ENCODE results near the gene RAB29. TPM values are rescaled to one million over a fixed set of nuclear protein-coding genes. Genes with fewer than 3 reads are reported as not detected.
"Not testable (repeated sequence)": the region's sequence is repeated elsewhere in the genome, so short reads cannot be mapped to it uniquely, and the experiment has no call there.

The RAB29 gene
- total RNA-seq, 4 donors from 2014 or later: 9.7 to 15.4 (median 12.1) TPM

- no peaks in the 10 kb centered on the region for H3K4me1 ChIP-seq
- no peaks in the 10 kb centered on the region for H3K27me3 ChIP-seq
- 86% methylated on average over 4 of the region's 4 CpGs for WGBS
- peaks cover 58% of the 10 kb centered on the region for H3K36me3 ChIP-seq
- H3K9me3 ChIP-seq: no peaks in the 10 kb centered on the region
- H3K27ac ChIP-seq: no peak overlapping the region
- H3K4me3 ChIP-seq: no peak overlapping the region
- DNase-seq (ENCODE audit: low spot score in 2 of 2): no peak
- TF ChIP-seq CTCF (IDR thresholded peaks at IDR 0.05) (no peak), POLR2A (IDR thresholded peaks at IDR 0.05) (no peak), EP300 (IDR thresholded peaks at IDR 0.05) (no peak), POLR2AphosphoS5 (IDR thresholded peaks at IDR 0.05) (no peak)
These were observed 48.6 kb downstream of the RAB29 start for GRCh38 chr1:205726619-205727125.

GRCh38 chr1:205725514-205725913 is 49.8 kb downstream of the RAB29 start:
- H3K4me3 ChIP-seq: no peak overlapping the region
- H3K27me3 ChIP-seq: no peaks in the 10 kb centered on the region
- no peaks in the 10 kb centered on the region for H3K4me1 ChIP-seq
- TF ChIP-seq CTCF (IDR thresholded peaks at IDR 0.05) (no peak), POLR2A (IDR thresholded peaks at IDR 0.05) (no peak), EP300 (IDR thresholded peaks at IDR 0.05) (no peak), POLR2AphosphoS5 (IDR thresholded peaks at IDR 0.05) (no peak)
- WGBS: 95% methylated on average over 1 of the region's 1 CpG
- peaks cover 66% of the 10 kb centered on the region for H3K36me3 ChIP-seq
- H3K27ac ChIP-seq: no peak overlapping the region
- no peaks in the 10 kb centered on the region for H3K9me3 ChIP-seq
- no peak for DNase-seq (ENCODE audit: low spot score in 2 of 2)

DNA sequence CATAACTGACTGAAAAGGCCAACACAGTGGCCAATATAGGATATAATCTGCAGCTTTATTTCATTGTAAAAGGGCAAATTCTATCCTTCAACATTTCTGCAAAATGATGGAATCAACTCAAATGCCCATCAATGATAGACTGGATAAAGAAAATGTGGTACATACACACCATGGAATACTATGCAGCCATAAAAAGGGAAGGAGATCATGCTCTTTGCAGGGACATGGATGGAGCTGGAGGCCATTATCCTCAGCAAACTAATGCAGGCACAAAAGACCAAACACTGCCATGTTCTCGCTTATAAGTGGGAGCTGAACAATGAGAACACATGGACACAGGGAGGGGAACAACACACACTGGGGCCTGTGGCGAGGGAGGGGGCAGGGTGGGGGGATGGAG is 54.5 kb downstream of the RAB29 start:
- not testable (repeated sequence) for DNase-seq (ENCODE audit: low spot score in 2 of 2)

GRCh38 chr1:205719762-205720161 is 55.5 kb downstream of the RAB29 start:
- Histone ChIP-seq H3K9me3 (no peaks in the 10 kb centered on the region), H3K4me1 (no peaks in the 10 kb centered on the region), H3K27me3 (no peaks in the 10 kb centered on the region), H3K27ac (no peak overlapping the region), H3K36me3 (peaks cover 88% of the 10 kb centered on the region), H3K4me3 (no peak overlapping the region)
- TF ChIP-seq POLR2AphosphoS5 (IDR thresholded peaks at IDR 0.05): no peak
- TF ChIP-seq EP300 (IDR thresholded peaks at IDR 0.05): no peak
- TF ChIP-seq POLR2A (IDR thresholded peaks at IDR 0.05): no peak
- TF ChIP-seq CTCF (IDR thresholded peaks at IDR 0.05): no peak
- no peak for DNase-seq (ENCODE audit: low spot score in 2 of 2)

More for the DNA sequence above, 54.5 kb downstream of the RAB29 start:
- not testable (repeated sequence) for H3K9me3 ChIP-seq, H3K4me1 ChIP-seq, H3K27ac ChIP-seq, H3K4me3 ChIP-seq, H3K27me3 ChIP-seq
- H3K36me3 ChIP-seq: peaks cover 84% of the 10 kb centered on the region
- 48% methylated on average over 2 of the region's 2 CpGs for WGBS

- H3K27ac ChIP-seq: no peak overlapping the region
- H3K9me3 ChIP-seq: no peaks in the 10 kb centered on the region
- H3K4me3 ChIP-seq: no peak overlapping the region
- no peaks in the 10 kb centered on the region for H3K27me3 ChIP-seq
- peaks cover 5% of the 10 kb centered on the region for H3K4me1 ChIP-seq
- peaks cover 83% of the 10 kb centered on the region for H3K36me3 ChIP-seq
- 73% methylated on average over 3 of the region's 3 CpGs for WGBS
- TF ChIP-seq POLR2AphosphoS5 (IDR thresholded peaks at IDR 0.05) (no peak), EP300 (IDR thresholded peaks at IDR 0.05) (no peak), POLR2A (IDR thresholded peaks at IDR 0.05) (no peak), CTCF (IDR thresholded peaks at IDR 0.05) (no peak)
- DNase-seq (ENCODE audit: low spot score in 2 of 2): no peak
These were observed 56.3 kb downstream of the RAB29 start for GRCh38 chr1:205719015-205719414.

Other genes with a start within 250 kb of the RAB29 start
- gene ELK4, start 143.5 kb downstream of the RAB29 start, total RNA-seq: 10 to 100 TPM; 30.9 to 52.6 (median 43.8) TPM
- gene SLC45A3, start 95.0 kb downstream of the RAB29 start, total RNA-seq: 1 to 10 TPM; 1.4 to 3.3 (median 2.2) TPM
- gene NUCKS1, start 25.3 kb downstream of the RAB29 start, total RNA-seq: 10 to 100 TPM; 48.7 to 73.0 (median 60.3) TPM
- 10 to 100 TPM; 14.6 to 20.8 (median 16.7) TPM for gene SLC41A1, start 37.7 kb upstream of the RAB29 start, total RNA-seq
- gene PM20D1, start 74.7 kb upstream of the RAB29 start, total RNA-seq: 10 to 100 TPM; 33.0 to 77.4 (median 57.8) TPM
- 1 to 10 TPM; 5.7 to 7.2 (median 6.6) TPM for gene SLC26A9, start 168.0 kb upstream of the RAB29 start, total RNA-seq
- gene RAB7B, start 227.9 kb upstream of the RAB29 start, total RNA-seq: 10 to 100 TPM; 21.6 to 55.5 (median 26.8) TPM
- gene CTSE, start 248.4 kb upstream of the RAB29 start, total RNA-seq: not detected

Measured in suprapubic skin (tissue), 4 donors.